Caco-2 (cell line): ENCODE results near the gene ZNF385A. TPM values are rescaled to one million over a fixed set of nuclear protein-coding genes. Genes with fewer than 3 reads are reported as not detected.
"Not testable (repeated sequence)": the region's sequence is repeated elsewhere in the genome, so short reads cannot be mapped to it uniquely, and the experiment has no call there.

Experiments used
- BruUV-seq: library from RNA; stranded (reverse); fragments of 400-500 nt; replicated peaks from 2 replicates; lab custom pipeline; 2021; lab: Mats Ljungman, UMichigan
- CTCF ChIA-PET: fragments of 300-600 bp; sonication (Branson Sonifier 250); formaldehyde crosslinking; loops from one replicate; lab custom pipeline; 2022; ENCODE audit warnings: antibody characterized with exemption; lab: Charles Lee
- POLR2A ChIA-PET: fragments of 300-600 bp; sonication (Branson Sonifier 250); formaldehyde crosslinking; loops from one replicate; lab custom pipeline; 2022; ENCODE audit warnings: antibody characterized with exemption; lab: Charles Lee
- DNase-seq, 2 experiments: peaks; one replicate each; pipeline versions ENCODE4 v3.0.0 to v3.0.0-alpha.2; 2020 to 2022
- H3K27me3 ChIP-seq: replicated peaks from 2 replicates; pipeline ENCODE4 v1.6.0; 2011; ENCODE audit warnings: low read length; ENCODE audit not compliant: control insufficient read depth, insufficient read depth
- H3K36me3 ChIP-seq: 2 replicates; pipeline ENCODE4 v1.5.1; 2011; ENCODE audit warnings: low read length; ENCODE audit not compliant: control insufficient read depth, insufficient read depth
- H3K4me1 ChIP-seq: fragments of 250-450 bp; sonication (Bioruptor Pico); 2 replicates; pipeline ENCODE4 v1.5.1; 2020; ENCODE audit warnings: mild to moderate bottlenecking
- H3K4me3 ChIP-seq: 2 replicates; pipeline ENCODE4 v1.5.1; 2011; ENCODE audit warnings: low read depth, mild to moderate bottlenecking, control low read depth, low read length
- H3K9me3 ChIP-seq: fragments of 250-450 bp; sonication (Bioruptor Pico); 2 replicates; pipeline ENCODE4 v1.5.1; 2020; ENCODE audit warnings: mild to moderate bottlenecking, moderate library complexity
- H3K27ac Mint-ChIP-seq: one replicate; pipeline ENCODE4 v1.8.0; 2022; ENCODE audit warnings: mixed read lengths; ENCODE audit not compliant: unreplicated experiment
- H3K27me3 Mint-ChIP-seq: one replicate; pipeline ENCODE4 v1.8.0; 2022; ENCODE audit warnings: mixed read lengths; ENCODE audit not compliant: insufficient read depth, unreplicated experiment
- H3K36me3 Mint-ChIP-seq: one replicate; pipeline ENCODE4 v1.8.0; 2022; ENCODE audit warnings: mild to moderate bottlenecking, mixed read lengths; ENCODE audit not compliant: insufficient read depth, unreplicated experiment
- H3K4me1 Mint-ChIP-seq: one replicate; pipeline ENCODE4 v1.8.0; 2022; ENCODE audit warnings: low read depth, mixed read lengths; ENCODE audit not compliant: unreplicated experiment
- H3K4me3 Mint-ChIP-seq: one replicate; pipeline ENCODE4 v1.8.0; 2022; ENCODE audit warnings: mild to moderate bottlenecking, moderate library complexity, mixed read lengths; ENCODE audit not compliant: unreplicated experiment
- H3K9me3 Mint-ChIP-seq: one replicate; pipeline ENCODE4 v1.8.0; 2022; ENCODE audit warnings: mixed read lengths; ENCODE audit not compliant: unreplicated experiment
- CTCF ChIP-seq, 2 experiments: fragments of 200-600 bp in 1 of 2; IDR thresholded peaks; 1 replicate in 1 of 2; 2 replicates in 1 of 2; pipeline versions ENCODE4 v1.5.1 to v1.8.0; 2011 to 2022; ENCODE audit warnings: antibody characterized with exemption in 1 of 2, control low read depth in 1 of 2, inconsistent platforms in 1 of 2, low read depth in 1 of 2, low read length in 1 of 2, mild to moderate bottlenecking in 1 of 2, moderate library complexity in 1 of 2; ENCODE audit not compliant: insufficient read depth in 1 of 2, severe bottlenecking in 1 of 2, unreplicated experiment in 1 of 2
- intact Hi-C: fragments of 100-400 bp; cut with micrococcal nuclease; formaldehyde crosslinking; loops from one replicate; pipeline ENCODE4 v1.10.0; 2022; ENCODE audit not compliant: unreplicated experiment
- total RNA-seq: library from RNA; stranded (reverse); gene quantifications from 2 replicates; pipeline ENCODE4 v1.2.3, GENCODE V29; 2022

Gene ZNF385A
- total RNA-seq, 1 experiment from 2014 or later = 8.4 TPM

GRCh38 chr12:54355104-54355815 is 29.3 kb downstream of the ZNF385A start:
- Histone ChIP-seq H3K27me3 (no peaks in the 10 kb centered on the region), H3K9me3 (no peaks in the 10 kb centered on the region), H3K36me3 (no peaks in the 10 kb centered on the region), H3K4me3 (no peak overlapping the region), H3K4me1 (peaks cover 6% of the 10 kb centered on the region)
- intact Hi-C loops = no loop called here
- ChIA-PET POLR2A (no interaction called here), CTCF (interaction anchor here (0.7 kb wide), 1 partner anchor 341 kb away, joined by 3 read pairs; no protein-coding TSS in a partner anchor)
- H3K9me3 Mint-ChIP-seq = no peaks in the 10 kb centered on the region
- H3K4me1 Mint-ChIP-seq = peaks cover 7% of the 10 kb centered on the region
- no TSS peak for BruUV-seq
- H3K4me3 Mint-ChIP-seq = no peak overlapping the region
- no peak overlapping the region for H3K27ac Mint-ChIP-seq
- DNase-seq = no peak
- peaks cover 6% of the 10 kb centered on the region for H3K36me3 Mint-ChIP-seq
- H3K27me3 Mint-ChIP-seq = no peaks in the 10 kb centered on the region
- TF ChIP-seq CTCF (IDR thresholded peaks at IDR 0.05; ENCODE audit: insufficient read depth in 1 of 2, low read depth in 1 of 2, low read length in 1 of 2, severe bottlenecking in 1 of 2, unreplicated experiment in 1 of 2) = no peak

GRCh38 chr12:54354271-54354670 is 30.3 kb downstream of the ZNF385A start:
- intact Hi-C loops, H3K4me3 Mint-ChIP-seq, H3K9me3 ChIP-seq, H3K36me3 ChIP-seq, H3K27ac Mint-ChIP-seq, H3K4me1 ChIP-seq, H3K9me3 Mint-ChIP-seq, DNase-seq, H3K27me3 Mint-ChIP-seq, H3K4me1 Mint-ChIP-seq, H3K4me3 ChIP-seq, POLR2A ChIA-PET, BruUV-seq, H3K27me3 ChIP-seq: not testable (repeated sequence)
- CTCF ChIA-PET = interaction anchor here (0.5 to 1.2 kb wide), 4 partner anchors 18 to 745 kb away, joined by 3 to 7 read pairs (median 4); no protein-coding TSS in a partner anchor
- peaks cover 16% of the 10 kb centered on the region for H3K36me3 Mint-ChIP-seq

GRCh38 chr12:54352891-54353874 is 31.4 kb downstream of the ZNF385A start:
- intact Hi-C loops = no loop called here
- DNase-seq = no peak
- no peak overlapping the region for H3K4me3 ChIP-seq

More at GRCh38 chr12:54352891-54353874, 31.4 kb downstream of the ZNF385A start:
- Mint-ChIP-seq H3K9me3 (no peaks in the 10 kb centered on the region), H3K4me1 (peaks cover 7% of the 10 kb centered on the region), H3K27me3 (no peaks in the 10 kb centered on the region), H3K27ac (no peak overlapping the region), H3K36me3 (peaks cover 24% of the 10 kb centered on the region), H3K4me3 (no peak overlapping the region)
- no peaks in the 10 kb centered on the region for H3K9me3 ChIP-seq
- H3K27me3 ChIP-seq = no peaks in the 10 kb centered on the region
- TF ChIP-seq CTCF (IDR thresholded peaks at IDR 0.05; ENCODE audit: insufficient read depth in 1 of 2, low read depth in 1 of 2, low read length in 1 of 2, severe bottlenecking in 1 of 2, unreplicated experiment in 1 of 2) = no peak
- no peaks in the 10 kb centered on the region for H3K36me3 ChIP-seq
- CTCF ChIA-PET = interaction anchor here (0.7 to 1.4 kb wide), 3 partner anchors 17 to 121 kb away, joined by 3 to 11 read pairs (median 4); partner anchors contain the start of gene COPZ1
- POLR2A ChIA-PET = interaction anchor here (0.7 to 1.2 kb wide), 2 partner anchors 74 to 94 kb away, joined by 3 read pairs; partner anchors contain the start of gene CBX5
- no TSS peak for BruUV-seq
- H3K4me1 ChIP-seq = peaks cover 5% of the 10 kb centered on the region; the same call in 1 of the 2 replicates
